Kidney epithelial cell (primary cell): ENCODE measurements around the gene NFIA. TPM values are rescaled to one million over a fixed set of nuclear protein-coding genes. Genes with fewer than 3 reads are reported as not detected.

ENCODE experiments used
- DNase-seq: peaks from one replicate; pipeline ENCODE4 v3.0.0-alpha.2; 2010; ENCODE audit warnings: low read depth
- H3K27me3 ChIP-seq: 2 replicates; pipeline ENCODE4 v1.6.0; 2011; ENCODE audit warnings: low read length; ENCODE audit not compliant: control insufficient read depth, insufficient read depth
- H3K36me3 ChIP-seq: 2 replicates; pipeline ENCODE4 v1.5.1; 2011; ENCODE audit warnings: low read length; ENCODE audit not compliant: control insufficient read depth, insufficient read depth
- H3K4me3 ChIP-seq: 2 replicates; pipeline ENCODE4 v1.5.1; 2011; ENCODE audit warnings: low read depth, mild to moderate bottlenecking, control low read depth, low read length
- CTCF ChIP-seq: IDR thresholded peaks from 2 replicates; pipeline ENCODE4 v1.5.1; 2011; ENCODE audit warnings: mild to moderate bottlenecking, moderate library complexity, low read length, control low read depth, inconsistent platforms; ENCODE audit not compliant: insufficient read depth, poor library complexity, severe bottlenecking
- total RNA-seq: library from RNA; depleted of rRNA; stranded (reverse); fragments of >200 nt; gene quantifications from 2 replicates; pipeline ENCODE4 v1.2.3, GENCODE V29; 2015

Gene NFIA
- total RNA-seq, 1 donor from 2014 or later: 3.5 TPM

- no peaks in the 10 kb centered on the region for H3K27me3 ChIP-seq
- H3K4me3 ChIP-seq: no peak overlapping the region
- H3K36me3 ChIP-seq: no peaks in the 10 kb centered on the region
- no peak for TF ChIP-seq CTCF
- no peak for DNase-seq
Observed at GRCh38 chr1:61395146-61395800, 312.9 kb downstream of the NFIA start.

- H3K4me3 ChIP-seq: no peak overlapping the region
Observed at GRCh38 chr1:61397495-61397894, 315.1 kb downstream of the NFIA start.

GRCh38 chr1:61397935-61398334 lies 315.6 kb downstream of the NFIA start:
- TF ChIP-seq CTCF: no peak
- Histone ChIP-seq H3K27me3 (no peaks in the 10 kb centered on the region), H3K36me3 (no peaks in the 10 kb centered on the region), H3K4me3 (no peak overlapping the region)
- DNase-seq: no peak

More at GRCh38 chr1:61397495-61397894, 315.1 kb downstream of the NFIA start:
- DNase-seq: no peak
- Histone ChIP-seq H3K27me3 (no peaks in the 10 kb centered on the region), H3K36me3 (no peaks in the 10 kb centered on the region)
- no peak for TF ChIP-seq CTCF

GRCh38 chr1:61399199-61399598 lies 316.8 kb downstream of the NFIA start:
- Histone ChIP-seq H3K27me3 (no peaks in the 10 kb centered on the region), H3K4me3 (no peak overlapping the region), H3K36me3 (no peaks in the 10 kb centered on the region)
- TF ChIP-seq CTCF: no peak
- DNase-seq: no peak

GRCh38 chr1:61400131-61400770 lies 317.9 kb downstream of the NFIA start:
- H3K36me3 ChIP-seq: no peaks in the 10 kb centered on the region
- no peaks in the 10 kb centered on the region for H3K27me3 ChIP-seq
- DNase-seq: no peak
- H3K4me3 ChIP-seq: no peak overlapping the region
- TF ChIP-seq CTCF: no peak
